ENCODE data around the gene SHLD2. TPM values are rescaled to one million over a fixed set of nuclear protein-coding genes. Genes with fewer than 3 reads are reported as not detected.
"Not testable (repeated sequence)": the region's sequence is repeated elsewhere in the genome, so short reads cannot be mapped to it uniquely, and the experiment has no call there.

The SHLD2 gene
- polyA plus RNA-seq, 2 donors = 10.0 to 10.6 TPM

DNA sequence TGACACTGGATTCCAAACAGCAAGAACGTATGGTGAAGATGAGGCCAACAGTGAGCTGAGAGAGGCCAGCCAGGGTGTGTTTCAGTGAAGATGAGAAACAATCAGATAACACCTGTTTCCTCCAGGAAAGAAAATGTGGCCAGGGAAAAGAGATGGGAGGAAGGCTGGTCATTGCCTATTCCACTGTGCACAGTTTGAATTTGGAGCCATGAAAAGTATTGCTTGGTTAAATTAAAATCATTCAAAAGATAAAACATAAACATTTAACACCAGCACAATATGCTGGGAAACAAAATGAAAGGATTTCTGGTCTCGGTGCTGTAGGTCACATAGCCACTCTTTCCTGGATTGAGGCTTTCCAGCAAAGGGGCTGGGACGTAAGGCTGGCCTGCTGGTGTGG, 130.1 kb downstream of the SHLD2 start, which contains the start of gene NUTM2A:
Gene NUTM2A, plus strand, starts transcription at position 301 of the 400 bp plus-strand sequence. CDS start 383 bp downstream, outside the sequence.
- H3K4me1 ChIP-seq (ENCODE audit: control insufficient read depth in 2 of 2, insufficient read depth in 2 of 2, low read length in 1 of 2); H3K27me3 ChIP-seq (ENCODE audit: control insufficient read depth in 1 of 2, insufficient read depth in 2 of 2, low read length in 2 of 2); H3K9me3 ChIP-seq (ENCODE audit: control insufficient read depth in 2 of 2, insufficient read depth in 1 of 2, low read depth in 1 of 2, low read length in 1 of 2); H3K4me3 ChIP-seq (ENCODE audit: low read depth in 1 of 2, low read length in 2 of 2); H3K27ac ChIP-seq (ENCODE audit: low read depth in 2 of 2, low read length in 1 of 2); H3K36me3 ChIP-seq (ENCODE audit: control insufficient read depth in 2 of 2, insufficient read depth in 2 of 2, low read length in 1 of 2): not testable (repeated sequence)
- no CpG with 5 or more reads among the region's 3 CpGs for WGBS, 2 donors

- not testable (repeated sequence) for H3K27ac ChIP-seq (ENCODE audit: low read depth in 2 of 2, low read length in 1 of 2); H3K9me3 ChIP-seq (ENCODE audit: control insufficient read depth in 2 of 2, insufficient read depth in 1 of 2, low read depth in 1 of 2, low read length in 1 of 2); H3K4me3 ChIP-seq (ENCODE audit: low read depth in 1 of 2, low read length in 2 of 2); H3K27me3 ChIP-seq (ENCODE audit: control insufficient read depth in 1 of 2, insufficient read depth in 2 of 2, low read length in 2 of 2); H3K36me3 ChIP-seq (ENCODE audit: control insufficient read depth in 2 of 2, insufficient read depth in 2 of 2, low read length in 1 of 2); H3K4me1 ChIP-seq (ENCODE audit: control insufficient read depth in 2 of 2, insufficient read depth in 2 of 2, low read length in 1 of 2)
- 74 to 90% methylated on average over 7 to 9 of the region's 20 CpGs for WGBS, 2 donors
These were observed 133.2 kb downstream of the SHLD2 start for GRCh38 chr10:87228247-87228646.

GRCh38 chr10:87229211-87229610, 134.2 kb downstream of the SHLD2 start:
- WGBS, 2 donors = 92% methylated on average over 9 of the region's 9 CpGs

GRCh38 chr10:87234854-87235253, 139.8 kb downstream of the SHLD2 start:
- 75 to 81% methylated on average over 1 to 4 of the region's 7 CpGs for WGBS, 2 donors
- H3K27me3 ChIP-seq (ENCODE audit: control insufficient read depth in 1 of 2, insufficient read depth in 2 of 2, low read length in 2 of 2); H3K4me3 ChIP-seq (ENCODE audit: low read depth in 1 of 2, low read length in 2 of 2); H3K36me3 ChIP-seq (ENCODE audit: control insufficient read depth in 2 of 2, insufficient read depth in 2 of 2, low read length in 1 of 2); H3K4me1 ChIP-seq (ENCODE audit: control insufficient read depth in 2 of 2, insufficient read depth in 2 of 2, low read length in 1 of 2); H3K27ac ChIP-seq (ENCODE audit: low read depth in 2 of 2, low read length in 1 of 2); H3K9me3 ChIP-seq (ENCODE audit: control insufficient read depth in 2 of 2, insufficient read depth in 1 of 2, low read depth in 1 of 2, low read length in 1 of 2): not testable (repeated sequence)

More at GRCh38 chr10:87229211-87229610, 134.2 kb downstream of the SHLD2 start:
- H3K9me3 ChIP-seq (ENCODE audit: control insufficient read depth in 2 of 2, insufficient read depth in 1 of 2, low read depth in 1 of 2, low read length in 1 of 2); H3K27me3 ChIP-seq (ENCODE audit: control insufficient read depth in 1 of 2, insufficient read depth in 2 of 2, low read length in 2 of 2); H3K4me1 ChIP-seq (ENCODE audit: control insufficient read depth in 2 of 2, insufficient read depth in 2 of 2, low read length in 1 of 2); H3K36me3 ChIP-seq (ENCODE audit: control insufficient read depth in 2 of 2, insufficient read depth in 2 of 2, low read length in 1 of 2); H3K27ac ChIP-seq (ENCODE audit: low read depth in 2 of 2, low read length in 1 of 2); H3K4me3 ChIP-seq (ENCODE audit: low read depth in 1 of 2, low read length in 2 of 2): not testable (repeated sequence)

GRCh38 chr10:87237244-87237643, 142.2 kb downstream of the SHLD2 start:
- H3K4me3 ChIP-seq (ENCODE audit: low read depth in 1 of 2, low read length in 2 of 2); H3K4me1 ChIP-seq (ENCODE audit: control insufficient read depth in 2 of 2, insufficient read depth in 2 of 2, low read length in 1 of 2); H3K27me3 ChIP-seq (ENCODE audit: control insufficient read depth in 1 of 2, insufficient read depth in 2 of 2, low read length in 2 of 2); H3K36me3 ChIP-seq (ENCODE audit: control insufficient read depth in 2 of 2, insufficient read depth in 2 of 2, low read length in 1 of 2); H3K9me3 ChIP-seq (ENCODE audit: control insufficient read depth in 2 of 2, insufficient read depth in 1 of 2, low read depth in 1 of 2, low read length in 1 of 2); H3K27ac ChIP-seq (ENCODE audit: low read depth in 2 of 2, low read length in 1 of 2): not testable (repeated sequence)
- 82 to 97% methylated on average over 3 of the region's 5 CpGs for WGBS, 2 donors

DNA sequence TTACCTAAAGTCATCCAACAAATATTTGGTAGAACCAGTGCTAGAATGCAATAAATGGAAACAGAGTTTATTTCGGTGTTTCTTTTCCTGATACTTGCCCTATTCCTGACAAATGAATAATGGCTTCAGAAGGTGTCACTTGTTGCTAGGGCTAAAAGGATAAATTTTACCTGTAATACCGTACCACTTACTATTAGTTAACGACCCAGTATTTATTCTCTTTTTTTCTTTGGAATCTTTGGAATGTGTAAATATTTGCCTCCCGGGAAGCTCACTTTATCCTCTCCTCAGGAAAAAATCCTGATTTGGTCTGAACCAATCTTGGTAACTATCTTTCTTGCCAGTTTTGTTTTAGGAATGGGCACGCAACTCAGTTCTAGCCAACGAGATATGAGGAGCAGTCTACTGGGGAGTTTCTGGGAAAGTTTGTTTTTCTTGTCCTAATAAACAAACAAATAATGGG, 144.4 kb downstream of the SHLD2 start:
- H3K27me3 ChIP-seq (ENCODE audit: control insufficient read depth in 1 of 2, insufficient read depth in 2 of 2, low read length in 2 of 2) = not testable (repeated sequence)
- 77 to 81% methylated on average over 2 of the region's 6 CpGs for WGBS, 2 donors

More for the DNA sequence above, 144.4 kb downstream of the SHLD2 start:
- H3K9me3 ChIP-seq (ENCODE audit: control insufficient read depth in 2 of 2, insufficient read depth in 1 of 2, low read depth in 1 of 2, low read length in 1 of 2); H3K27ac ChIP-seq (ENCODE audit: low read depth in 2 of 2, low read length in 1 of 2); H3K4me3 ChIP-seq (ENCODE audit: low read depth in 1 of 2, low read length in 2 of 2); H3K4me1 ChIP-seq (ENCODE audit: control insufficient read depth in 2 of 2, insufficient read depth in 2 of 2, low read length in 1 of 2); H3K36me3 ChIP-seq (ENCODE audit: control insufficient read depth in 2 of 2, insufficient read depth in 2 of 2, low read length in 1 of 2): not testable (repeated sequence)

Other genes with a start within 250 kb of the SHLD2 start
- 1 to 10 TPM; 4.1 to 6.4 TPM for gene MMRN2, start 137.6 kb upstream of the SHLD2 start, polyA plus RNA-seq
- 10 to 100 TPM; 19.1 to 74.0 TPM for gene SNCG, start 136.6 kb upstream of the SHLD2 start, polyA plus RNA-seq
- 100 to 1,000 TPM; 104 to 437 TPM for gene ADIRF, start 126.7 kb upstream of the SHLD2 start, polyA plus RNA-seq
- gene FAM25A, start 74.9 kb upstream of the SHLD2 start, polyA plus RNA-seq = 1,000 to 10,000 TPM in 1 of 2 donors, 100 to 1,000 TPM in 1; 503 to 2,365 TPM
- 10 to 100 TPM; 57.0 to 68.8 TPM for gene GLUD1, start 363 bp upstream of the SHLD2 start, polyA plus RNA-seq
- gene NUTM2A, start 130.2 kb downstream of the SHLD2 start, polyA plus RNA-seq = 1 to 10 TPM in 1 of 2 donors, under 1 TPM in 1; 0.89 to 1.5 TPM

All from esophagus (tissue), 2 donors.